ENCODE measurements around the gene HOXB13. TPM values are rescaled to one million over a fixed set of nuclear protein-coding genes. Genes with fewer than 3 reads are reported as not detected.

Gene HOXB13
- total RNA-seq, 1 donor from 2014 or later: 26.8 TPM

GRCh38 chr17:48722915-48723422 is 5.6 kb downstream of the HOXB13 start, which contains the start of gene PRAC2:
PRAC2 (plus strand) TSS chr17:48723185; CDS start chr17:48724411, 1,226 bp downstream.
- Mint-ChIP-seq H3K27ac (peak within 1 kb of the TSS; percentile 95), H3K36me3 (no peaks in the 10 kb centered on the region), H3K4me3 (peak within 1 kb of the TSS; percentile 79)

GRCh38 chr17:48722201-48722907 is 6.2 kb downstream of the HOXB13 start, which contains the start of gene PRAC1:
PRAC1 (minus strand) TSS chr17:48722518; CDS start chr17:48722392, 126 bp downstream.
- no peak for TF ChIP-seq CTCF (IDR thresholded peaks at IDR 0.05; ENCODE audit: unreplicated experiment)
- Mint-ChIP-seq H3K9me3 (no peaks in the 10 kb centered on the region), H3K4me3 (peak within 1 kb of the TSS; percentile 79), H3K36me3 (no peaks in the 10 kb centered on the region), H3K4me1 (peaks cover 56% of the 10 kb centered on the region), H3K27ac (peak within 1 kb of the TSS; percentile 95), H3K27me3 (ENCODE audit: low read depth) (peaks cover 98% of the 10 kb centered on the region)
- no peak for DNase-seq (ENCODE audit: low spot score in 2 of 2, unreplicated experiment in 2 of 2)

More at GRCh38 chr17:48722915-48723422, 5.6 kb downstream of the HOXB13 start, which contains the start of gene PRAC2:
- no peak for DNase-seq (ENCODE audit: low spot score in 2 of 2, unreplicated experiment in 2 of 2)
- Mint-ChIP-seq H3K4me1 (peaks cover 51% of the 10 kb centered on the region), H3K9me3 (no peaks in the 10 kb centered on the region), H3K27me3 (ENCODE audit: low read depth) (peaks cover 98% of the 10 kb centered on the region)
- no peak for TF ChIP-seq CTCF (IDR thresholded peaks at IDR 0.05; ENCODE audit: unreplicated experiment)

GRCh38 chr17:48721009-48721402 is 7.5 kb downstream of the HOXB13 start:
- no peak for DNase-seq (ENCODE audit: low spot score in 2 of 2, unreplicated experiment in 2 of 2)
- Mint-ChIP-seq H3K36me3 (no peaks in the 10 kb centered on the region), H3K27me3 (ENCODE audit: low read depth) (peaks cover 97% of the 10 kb centered on the region), H3K9me3 (no peaks in the 10 kb centered on the region), H3K27ac (peak overlapping the region; percentile 98), H3K4me1 (peaks cover 50% of the 10 kb centered on the region), H3K4me3 (peak overlapping the region; percentile 79)
- no peak for TF ChIP-seq CTCF (IDR thresholded peaks at IDR 0.05; ENCODE audit: unreplicated experiment)

GRCh38 chr17:48720266-48721008 is 8.1 kb downstream of the HOXB13 start:
- no peak for DNase-seq (ENCODE audit: low spot score in 2 of 2, unreplicated experiment in 2 of 2)
- Mint-ChIP-seq H3K9me3 (no peaks in the 10 kb centered on the region), H3K36me3 (no peaks in the 10 kb centered on the region), H3K4me3 (peak overlapping the region; percentile 79), H3K27ac (peak overlapping the region; percentile 98), H3K4me1 (peaks cover 49% of the 10 kb centered on the region), H3K27me3 (ENCODE audit: low read depth) (peaks cover 96% of the 10 kb centered on the region)
- TF ChIP-seq CTCF (IDR thresholded peaks at IDR 0.05; ENCODE audit: unreplicated experiment): no peak

- no peak for TF ChIP-seq CTCF (IDR thresholded peaks at IDR 0.05; ENCODE audit: unreplicated experiment)
- Mint-ChIP-seq H3K4me3 (peak overlapping the region; percentile 79), H3K4me1 (peaks cover 43% of the 10 kb centered on the region), H3K27me3 (ENCODE audit: low read depth) (peaks cover 94% of the 10 kb centered on the region), H3K9me3 (no peaks in the 10 kb centered on the region), H3K27ac (peak overlapping the region; percentile 98), H3K36me3 (no peaks in the 10 kb centered on the region)
- DNase-seq (ENCODE audit: low spot score in 2 of 2, unreplicated experiment in 2 of 2): no peak
These were observed 8.8 kb downstream of the HOXB13 start for GRCh38 chr17:48719642-48720265.
